Measurements from ENCODE around the gene CD274. TPM values are rescaled to one million over a fixed set of nuclear protein-coding genes. Genes with fewer than 3 reads are reported as not detected.

CD274 gene
- total and polyA plus RNA-seq, 5 donors from 2014 or later: 0.72 to 7.0 (median 1.6) TPM

GRCh38 chr9:5446451-5447236, 3.7 kb upstream of the CD274 start:
- Histone ChIP-seq H3K27ac (ENCODE audit: insufficient read depth, low read length, poor library complexity, severe bottlenecking) (no peak overlapping the region), H3K36me3 (ENCODE audit: control insufficient read depth, insufficient read depth, low read length) (no peaks in the 10 kb centered on the region), H3K27me3 (ENCODE audit: control insufficient read depth, insufficient read depth, low read length) (no peaks in the 10 kb centered on the region), H3K4me1 (ENCODE audit: control insufficient read depth, insufficient read depth, low read length, poor library complexity, severe bottlenecking) (peaks cover 12% of the 10 kb centered on the region), H3K4me3 (ENCODE audit: low read depth, low read length) (no peak overlapping the region), H3K9me3 (ENCODE audit: control insufficient read depth in 2 of 2, low read length in 2 of 2) (no peaks in the 10 kb centered on the region)
- H3K9me3 Mint-ChIP-seq: peaks cover 0 to 4% (median 0%) of the 10 kb centered on the region in 7 donors
- DNase-seq: no peak
- H3K4me3 Mint-ChIP-seq: no peak overlapping the region
- no peak for ATAC-seq (ENCODE audit: low read depth in 2 of 2)
- peak overlapping the region in 1 of 3 donors; percentile 10 for H3K27ac Mint-ChIP-seq
- peaks cover 7% of the 10 kb centered on the region for H3K27me3 Mint-ChIP-seq
- H3K4me1 Mint-ChIP-seq: peaks cover 7 to 22% (median 15%) of the 10 kb centered on the region in 4 donors
- no peaks in the 10 kb centered on the region for H3K36me3 Mint-ChIP-seq

GRCh38 chr9:5447337-5447736, 3.0 kb upstream of the CD274 start:
- Mint-ChIP-seq H3K4me1 (peaks cover 8 to 29% (median 20%) of the 10 kb centered on the region in 4 donors), H3K27ac (peak overlapping the region in 1 of 3 donors; percentile 10)

GRCh38 chr9:5448016-5448415, 2.3 kb upstream of the CD274 start:
- no peaks in the 10 kb centered on the region for H3K36me3 Mint-ChIP-seq
- H3K27ac Mint-ChIP-seq: peak overlapping the region in 1 of 3 donors; percentile 10
- peaks cover 10 to 34% (median 23%) of the 10 kb centered on the region in 4 donors for H3K4me1 Mint-ChIP-seq
- Histone ChIP-seq H3K27ac (ENCODE audit: insufficient read depth, low read length, poor library complexity, severe bottlenecking) (no peak overlapping the region), H3K4me1 (ENCODE audit: control insufficient read depth, insufficient read depth, low read length, poor library complexity, severe bottlenecking) (peaks cover 14% of the 10 kb centered on the region), H3K36me3 (ENCODE audit: control insufficient read depth, insufficient read depth, low read length) (no peaks in the 10 kb centered on the region), H3K27me3 (ENCODE audit: control insufficient read depth, insufficient read depth, low read length) (no peaks in the 10 kb centered on the region), H3K4me3 (ENCODE audit: low read depth, low read length) (no peak overlapping the region), H3K9me3 (ENCODE audit: control insufficient read depth in 2 of 2, low read length in 2 of 2) (no peaks in the 10 kb centered on the region)
- DNase-seq (no peak), ATAC-seq (ENCODE audit: low read depth in 2 of 2) (no peak)
- H3K4me3 Mint-ChIP-seq: peak overlapping the region in 2 of 4 donors; percentile 68 to 96
- no peaks in the 10 kb centered on the region for H3K27me3 Mint-ChIP-seq
- peaks cover 0 to 4% (median 0%) of the 10 kb centered on the region in 7 donors for H3K9me3 Mint-ChIP-seq

More at GRCh38 chr9:5447337-5447736, 3.0 kb upstream of the CD274 start:
- Mint-ChIP-seq H3K4me3 (peak overlapping the region in 3 of 4 donors; percentile 10 to 71 (median 68)), H3K27me3 (peaks cover 5% of the 10 kb centered on the region), H3K9me3 (peaks cover 0 to 4% (median 0%) of the 10 kb centered on the region in 7 donors), H3K36me3 (no peaks in the 10 kb centered on the region)
- ATAC-seq (ENCODE audit: low read depth in 2 of 2) (no peak), DNase-seq (no peak)
- Histone ChIP-seq H3K27ac (ENCODE audit: insufficient read depth, low read length, poor library complexity, severe bottlenecking) (no peak overlapping the region), H3K4me1 (ENCODE audit: control insufficient read depth, insufficient read depth, low read length, poor library complexity, severe bottlenecking) (peaks cover 14% of the 10 kb centered on the region), H3K4me3 (ENCODE audit: low read depth, low read length) (no peak overlapping the region), H3K36me3 (ENCODE audit: control insufficient read depth, insufficient read depth, low read length) (no peaks in the 10 kb centered on the region), H3K27me3 (ENCODE audit: control insufficient read depth, insufficient read depth, low read length) (no peaks in the 10 kb centered on the region), H3K9me3 (ENCODE audit: control insufficient read depth in 2 of 2, low read length in 2 of 2) (no peaks in the 10 kb centered on the region)

GRCh38 chr9:5448461-5449435, 1.6 kb upstream of the CD274 start:
- H3K4me3 Mint-ChIP-seq: peak overlapping the region; percentile 96 to 98 (median 96)
- H3K36me3 Mint-ChIP-seq: no peaks in the 10 kb centered on the region
- ATAC-seq (ENCODE audit: low read depth in 2 of 2) (no peak), DNase-seq (no peak)
- no peaks in the 10 kb centered on the region for H3K9me3 ChIP-seq (ENCODE audit: control insufficient read depth in 2 of 2, low read length in 2 of 2)
- peaks cover 14% of the 10 kb centered on the region for H3K4me1 ChIP-seq (ENCODE audit: control insufficient read depth, insufficient read depth, low read length, poor library complexity, severe bottlenecking)
- H3K4me3 ChIP-seq (ENCODE audit: low read depth, low read length): peak overlapping the region; percentile 98
- H3K27ac ChIP-seq (ENCODE audit: insufficient read depth, low read length, poor library complexity, severe bottlenecking): peak overlapping the region; percentile 89
- H3K4me1 Mint-ChIP-seq: peaks cover 10 to 40% (median 23%) of the 10 kb centered on the region in 4 donors
- H3K9me3 Mint-ChIP-seq: peaks cover 0 to 4% (median 0%) of the 10 kb centered on the region in 7 donors
- H3K36me3 ChIP-seq (ENCODE audit: control insufficient read depth, insufficient read depth, low read length): no peaks in the 10 kb centered on the region
- no peaks in the 10 kb centered on the region for H3K27me3 ChIP-seq (ENCODE audit: control insufficient read depth, insufficient read depth, low read length)
- H3K27me3 Mint-ChIP-seq: no peaks in the 10 kb centered on the region
- peak overlapping the region; percentile 93 to 99 (median 99) for H3K27ac Mint-ChIP-seq

GRCh38 chr9:5449521-5450358, 602 bp upstream of the CD274 start:
- Histone ChIP-seq H3K4me3 (ENCODE audit: low read depth, low read length) (peak overlapping the region; percentile 98), H3K4me1 (ENCODE audit: control insufficient read depth, insufficient read depth, low read length, poor library complexity, severe bottlenecking) (peaks cover 14% of the 10 kb centered on the region), H3K27ac (ENCODE audit: insufficient read depth, low read length, poor library complexity, severe bottlenecking) (peak overlapping the region; percentile 89), H3K36me3 (ENCODE audit: control insufficient read depth, insufficient read depth, low read length) (no peaks in the 10 kb centered on the region), H3K27me3 (ENCODE audit: control insufficient read depth, insufficient read depth, low read length) (no peaks in the 10 kb centered on the region), H3K9me3 (ENCODE audit: control insufficient read depth in 2 of 2, low read length in 2 of 2) (no peaks in the 10 kb centered on the region)
- Mint-ChIP-seq H3K27me3 (no peaks in the 10 kb centered on the region), H3K27ac (peak overlapping the region; percentile 93 to 99 (median 99)), H3K9me3 (peaks cover 0 to 4% (median 0%) of the 10 kb centered on the region in 7 donors), H3K36me3 (no peaks in the 10 kb centered on the region), H3K4me3 (peak overlapping the region; percentile 96 to 98 (median 96)), H3K4me1 (peaks cover 17 to 43% (median 28%) of the 10 kb centered on the region in 4 donors)
- ATAC-seq (ENCODE audit: low read depth in 2 of 2) (peak in 1 of 2 donors; percentile 1), DNase-seq (no peak)

GRCh38 chr9:5452286-5452609, 1.9 kb downstream of the CD274 start:
- Mint-ChIP-seq H3K27me3 (no peaks in the 10 kb centered on the region), H3K4me1 (peaks cover 22 to 48% (median 36%) of the 10 kb centered on the region in 4 donors), H3K27ac (peak overlapping the region; percentile 68 to 99 (median 86)), H3K9me3 (no peaks in the 10 kb centered on the region), H3K4me3 (peak overlapping the region; percentile 15 to 97 (median 70)), H3K36me3 (peaks cover 5% of the 10 kb centered on the region)
- Histone ChIP-seq H3K4me1 (ENCODE audit: control insufficient read depth, insufficient read depth, low read length, poor library complexity, severe bottlenecking) (peaks cover 14% of the 10 kb centered on the region), H3K36me3 (ENCODE audit: control insufficient read depth, insufficient read depth, low read length) (peaks cover 3% of the 10 kb centered on the region), H3K27ac (ENCODE audit: insufficient read depth, low read length, poor library complexity, severe bottlenecking) (no peak overlapping the region), H3K4me3 (ENCODE audit: low read depth, low read length) (no peak overlapping the region), H3K27me3 (ENCODE audit: control insufficient read depth, insufficient read depth, low read length) (no peaks in the 10 kb centered on the region), H3K9me3 (ENCODE audit: control insufficient read depth in 2 of 2, low read length in 2 of 2) (no peaks in the 10 kb centered on the region)
- DNase-seq (no peak), ATAC-seq (ENCODE audit: low read depth in 2 of 2) (no peak)

GRCh38 chr9:5453004-5453403, 2.7 kb downstream of the CD274 start:
- Mint-ChIP-seq H3K4me1 (peaks cover 22 to 48% (median 35%) of the 10 kb centered on the region in 4 donors), H3K36me3 (peaks cover 12% of the 10 kb centered on the region), H3K4me3 (peak overlapping the region in 3 of 4 donors; percentile 11 to 63 (median 58)), H3K27ac (peak overlapping the region in 1 of 3 donors; percentile 75), H3K27me3 (no peaks in the 10 kb centered on the region), H3K9me3 (no peaks in the 10 kb centered on the region)
- Histone ChIP-seq H3K4me3 (ENCODE audit: low read depth, low read length) (no peak overlapping the region), H3K9me3 (ENCODE audit: control insufficient read depth in 2 of 2, low read length in 2 of 2) (no peaks in the 10 kb centered on the region), H3K4me1 (ENCODE audit: control insufficient read depth, insufficient read depth, low read length, poor library complexity, severe bottlenecking) (peaks cover 14% of the 10 kb centered on the region), H3K27me3 (ENCODE audit: control insufficient read depth, insufficient read depth, low read length) (no peaks in the 10 kb centered on the region), H3K36me3 (ENCODE audit: control insufficient read depth, insufficient read depth, low read length) (peaks cover 5% of the 10 kb centered on the region), H3K27ac (ENCODE audit: insufficient read depth, low read length, poor library complexity, severe bottlenecking) (no peak overlapping the region)
- DNase-seq (no peak), ATAC-seq (ENCODE audit: low read depth in 2 of 2) (no peak)
